Sigmoid colon (tissue), 7 donors: ENCODE results near the gene ROBO3. TPM values are rescaled to one million over a fixed set of nuclear protein-coding genes. Genes with fewer than 3 reads are reported as not detected.
A peak's percentile ranks its signal among the peaks of the same experiment; 100 is the strongest.

Source experiments
- DNase-seq: peaks from one replicate; pipeline ENCODE4 v3.0.0-alpha.2; 2019
- H3K27ac ChIP-seq, 4 donors: fragments of 200-600 bp; sonication (generic); one replicate each; pipeline ENCODE4 v1.5.1; 2016 to 2019; ENCODE audit warnings: mild to moderate bottlenecking in 1 of 4
- H3K27me3 ChIP-seq, 3 donors: fragments of 200-600 bp; sonication (generic); one replicate each; pipeline ENCODE4 v1.5.1; 2019; ENCODE audit warnings: mild to moderate bottlenecking in 1 of 3
- H3K36me3 ChIP-seq, 4 donors: fragments of 200-600 bp; sonication (generic); one replicate each; pipeline ENCODE4 v1.5.1; 2016 to 2019
- H3K4me1 ChIP-seq, 4 donors: fragments of 200-600 bp; sonication (generic); one replicate each; pipeline ENCODE4 v1.5.1; 2017 to 2019
- H3K4me3 ChIP-seq, 4 donors: fragments of 200-600 bp; sonication (generic); one replicate each; pipeline ENCODE4 v1.5.1; 2017 to 2019; ENCODE audit warnings: mild to moderate bottlenecking in 2 of 4, moderate library complexity in 1 of 4
- H3K9me3 ChIP-seq, 4 donors: fragments of 200-600 bp in 3 of 4; sonication (generic) in 3 of 4; one replicate each; pipeline versions ENCODE4 v1.5.1 to v1.6.1; 2013 to 2019
- CTCF ChIP-seq, 4 experiments: fragments of 450-650 bp in 3 of 4; fragments of 200-600 bp in 1 of 4; IDR thresholded peaks; one replicate each; pipeline ENCODE4 v1.5.1; 2016 to 2019; ENCODE audit warnings: antibody characterized with exemption in 4 of 4, mild to moderate bottlenecking in 3 of 4, moderate library complexity in 2 of 4
- EP300 ChIP-seq, 4 donors: sonication (generic); formaldehyde crosslinking; IDR thresholded peaks; one replicate each; pipeline ENCODE4 v1.6.1; 2017; ENCODE audit warnings: antibody characterized with exemption in 4 of 4
- POLR2A ChIP-seq, 2 donors: fragments of 450-650 bp; IDR thresholded peaks; one replicate each; pipeline ENCODE4 v1.6.1; 2016; ENCODE audit warnings: antibody characterized with exemption in 2 of 2, mild to moderate bottlenecking in 2 of 2, moderate library complexity in 2 of 2
- POLR2AphosphoS5 ChIP-seq, 4 donors: sonication (generic); formaldehyde crosslinking; IDR thresholded peaks; one replicate each; pipeline ENCODE4 v1.6.1; 2017; ENCODE audit warnings: antibody characterized with exemption in 4 of 4
- WGBS, 2 donors: extraction: QIAGEN DNeasy Blood & Tissue Kit; methylation state at CpG; one replicate each; pipeline ENCODE4 v1.1.7; 2013; 5-methylcytosine and 5-hydroxymethylcytosine counted together
- intact Hi-C: fragments of 100-400 bp; cut with DNase I; formaldehyde crosslinking; loops from one replicate; pipeline ENCODE4 v1.15.1; 2023
- polyA plus RNA-seq, 3 donors: library from polyadenylated mRNA; stranded (reverse); fragments of 200-250 nt; gene quantifications; one replicate each; pipeline ENCODE4 v1.2.3, GENCODE V29; 2013
- total RNA-seq, 4 donors: library from RNA; depleted of rRNA; stranded (reverse); fragments of >200 nt; gene quantifications; one replicate each; pipeline ENCODE4 v1.1.0, GENCODE V29; 2016
- donor health status: healthy with polysubstance abuse.
- donor health status: Bipolar disorder and iron deficiency.
- donor health status: healthy.

The ROBO3 gene
- total and polyA plus RNA-seq, 7 donors: 1.6 to 37.7 (median 9.1) TPM

- Histone ChIP-seq H3K27ac (no peak overlapping the region), H3K36me3 (no peaks in the 10 kb centered on the region), H3K4me1 (peaks cover 0 to 44% (median 38%) of the 10 kb centered on the region in 4 donors), H3K9me3 (no peaks in the 10 kb centered on the region), H3K4me3 (no peak overlapping the region), H3K27me3 (peaks cover 52 to 98% (median 96%) of the 10 kb centered on the region in 3 donors)
- peak; percentile 63 for DNase-seq
- 3 to 5% methylated on average over 8 of the region's 8 CpGs for WGBS, 2 donors
- intact Hi-C loops: no loop called here
- TF ChIP-seq CTCF (IDR thresholded peaks at IDR 0.05) (peak in 1 of 4 experiments; percentile 41), POLR2A (IDR thresholded peaks at IDR 0.05) (no peak)
Observed at GRCh38 chr11:124867700-124868099, 2.5 kb downstream of the ROBO3 start.

GRCh38 chr11:124868331-124869274, 3.4 kb downstream of the ROBO3 start:
- intact Hi-C loops: no loop called here
- peaks cover 0 to 35% (median 29%) of the 10 kb centered on the region in 4 donors for H3K4me1 ChIP-seq
- peaks cover 47 to 98% (median 96%) of the 10 kb centered on the region in 3 donors for H3K27me3 ChIP-seq

GRCh38 chr11:124869331-124869730, 4.1 kb downstream of the ROBO3 start:
- peaks cover 40 to 98% (median 89%) of the 10 kb centered on the region in 3 donors for H3K27me3 ChIP-seq
- TF ChIP-seq POLR2A (IDR thresholded peaks at IDR 0.05) (no peak), CTCF (IDR thresholded peaks at IDR 0.05) (no peak), POLR2AphosphoS5 (IDR thresholded peaks at IDR 0.05) (no peak), EP300 (IDR thresholded peaks at IDR 0.05) (no peak)
- no peaks in the 10 kb centered on the region for H3K36me3 ChIP-seq
- no peak overlapping the region for H3K27ac ChIP-seq
- intact Hi-C loops: no loop called here
- peaks cover 0 to 33% (median 27%) of the 10 kb centered on the region in 4 donors for H3K4me1 ChIP-seq
- 4 to 9% methylated on average over 16 of the region's 16 CpGs for WGBS, 2 donors
- no peaks in the 10 kb centered on the region for H3K9me3 ChIP-seq
- no peak overlapping the region for H3K4me3 ChIP-seq
- DNase-seq: peak; percentile 27

More at GRCh38 chr11:124868331-124869274, 3.4 kb downstream of the ROBO3 start:
- no peak for TF ChIP-seq POLR2A (IDR thresholded peaks at IDR 0.05)
- TF ChIP-seq CTCF (IDR thresholded peaks at IDR 0.05): no peak
- no peaks in the 10 kb centered on the region for H3K9me3 ChIP-seq
- peak; percentile 48 for DNase-seq
- H3K27ac ChIP-seq: no peak overlapping the region
- no peak overlapping the region for H3K4me3 ChIP-seq
- no peaks in the 10 kb centered on the region for H3K36me3 ChIP-seq
- WGBS, 2 donors: 9 to 10% methylated on average over 63 of the region's 63 CpGs

- no peak for TF ChIP-seq POLR2AphosphoS5 (IDR thresholded peaks at IDR 0.05)
- no peak for TF ChIP-seq POLR2A (IDR thresholded peaks at IDR 0.05)
- TF ChIP-seq EP300 (IDR thresholded peaks at IDR 0.05): no peak
- TF ChIP-seq CTCF (IDR thresholded peaks at IDR 0.05): no peak
- WGBS, 2 donors: 64 to 67% methylated on average over 14 of the region's 14 CpGs
- intact Hi-C loops: loop anchor here (10.0 kb wide), 1 partner anchor 195 kb away; the partner anchor contains the start of genes SIAE and SPA17
- H3K27me3 ChIP-seq: peaks cover 34 to 92% (median 83%) of the 10 kb centered on the region in 3 donors
- DNase-seq: peak; percentile 17
- no peak overlapping the region for H3K4me3 ChIP-seq
- no peaks in the 10 kb centered on the region for H3K9me3 ChIP-seq
- peaks cover 0 to 29% (median 23%) of the 10 kb centered on the region in 4 donors for H3K4me1 ChIP-seq
- no peak overlapping the region for H3K27ac ChIP-seq
- no peaks in the 10 kb centered on the region for H3K36me3 ChIP-seq
Observed at GRCh38 chr11:124869856-124870387, 4.7 kb downstream of the ROBO3 start.
